Thoracic aorta (tissue), 2 donors: ENCODE measurements around the gene CCDC82. TPM values are rescaled to one million over a fixed set of nuclear protein-coding genes. Genes with fewer than 3 reads are reported as not detected.

ENCODE experiments used
- ATAC-seq: fragments of 150-250 bp; one replicate; pipeline ENCODE4 v1.8.0; 2017; ENCODE audit warnings: low read depth; ENCODE audit not compliant: insufficient number of reproducible peaks, low FRiP score
- DNase-seq: peaks from one replicate; pipeline ENCODE4 v3.0.0-alpha.2; 2020; ENCODE audit warnings: low spot score
- H3K27ac ChIP-seq, 2 donors: fragments of 200-600 bp; sonication (generic); 1 replicate in 1 of 2; 2 replicates in 1 of 2; pipeline ENCODE4 v1.5.1; 2016; ENCODE audit warnings: mild to moderate bottlenecking in 2 of 2, moderate library complexity in 2 of 2
- H3K27me3 ChIP-seq: fragments of 200-600 bp; sonication (generic); replicated peaks from 2 replicates; pipeline ENCODE4 v1.6.0; 2016; ENCODE audit warnings: mild to moderate bottlenecking; ENCODE audit not compliant: insufficient read depth
- H3K36me3 ChIP-seq: fragments of 200-600 bp; sonication (generic); one replicate; pipeline ENCODE4 v1.5.1; 2016
- H3K4me1 ChIP-seq, 2 donors: fragments of 200-600 bp; sonication (generic); 1 replicate in 1 of 2; 2 replicates in 1 of 2; pipeline versions ENCODE4 v1.5.1 to v1.6.0; 2016; ENCODE audit warnings: low read depth in 2 of 2, mild to moderate bottlenecking in 1 of 2; ENCODE audit not compliant: control insufficient read depth in 1 of 2
- H3K4me3 ChIP-seq: fragments of 200-600 bp; sonication (generic); 2 replicates; pipeline ENCODE4 v1.5.1; 2016; ENCODE audit warnings: mild to moderate bottlenecking
- H3K9me3 ChIP-seq: fragments of 200-600 bp; sonication (generic); 2 replicates; pipeline ENCODE4 v1.5.1; 2016
- total RNA-seq, 2 donors: library from RNA; depleted of rRNA; stranded (reverse); fragments of >200 nt; gene quantifications; one replicate each; pipeline versions ENCODE4 v1.1.0 to v1.2.3, GENCODE V29; 2016
- TF ChIP-seq, protein P1 (sequence below): fragments of 200-600 bp; sonication (generic); IDR thresholded peaks from one replicate; pipeline ENCODE4 v1.5.1; 2019; ENCODE audit warnings: antibody characterized with exemption

CCDC82 gene
- total RNA-seq, 2 donors from 2014 or later, result 28.8 to 34.2 TPM

DNA sequence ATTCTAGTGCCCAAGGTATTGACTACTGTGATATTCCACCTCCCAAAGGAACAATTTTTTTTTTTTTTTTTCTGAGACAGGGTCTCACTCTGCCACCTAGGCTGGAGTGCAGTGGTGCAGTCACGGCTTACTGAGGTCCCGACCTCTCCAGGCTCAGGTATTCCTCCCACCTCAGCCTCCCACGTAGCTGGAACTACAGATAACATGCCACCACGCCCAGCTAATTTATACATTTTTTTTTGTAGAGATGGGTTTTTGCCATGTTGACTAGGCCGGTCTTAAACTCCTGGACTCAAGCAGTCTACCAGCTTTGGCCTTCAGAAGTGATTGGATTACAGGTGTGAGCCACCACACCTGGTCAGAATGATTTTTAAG lies 80.1 kb downstream of the CCDC82 start:
- DNase-seq (no peak), ATAC-seq (no peak)
- Histone ChIP-seq H3K36me3 (no peaks in the 10 kb centered on the region), H3K9me3 (no peaks in the 10 kb centered on the region), H3K27ac (no peak overlapping the region), H3K4me1 (peaks cover 48 to 73% of the 10 kb centered on the region in 2 donors), H3K4me3 (no peak overlapping the region), H3K27me3 (no peaks in the 10 kb centered on the region)
- TF ChIP-seq, protein P1, sequence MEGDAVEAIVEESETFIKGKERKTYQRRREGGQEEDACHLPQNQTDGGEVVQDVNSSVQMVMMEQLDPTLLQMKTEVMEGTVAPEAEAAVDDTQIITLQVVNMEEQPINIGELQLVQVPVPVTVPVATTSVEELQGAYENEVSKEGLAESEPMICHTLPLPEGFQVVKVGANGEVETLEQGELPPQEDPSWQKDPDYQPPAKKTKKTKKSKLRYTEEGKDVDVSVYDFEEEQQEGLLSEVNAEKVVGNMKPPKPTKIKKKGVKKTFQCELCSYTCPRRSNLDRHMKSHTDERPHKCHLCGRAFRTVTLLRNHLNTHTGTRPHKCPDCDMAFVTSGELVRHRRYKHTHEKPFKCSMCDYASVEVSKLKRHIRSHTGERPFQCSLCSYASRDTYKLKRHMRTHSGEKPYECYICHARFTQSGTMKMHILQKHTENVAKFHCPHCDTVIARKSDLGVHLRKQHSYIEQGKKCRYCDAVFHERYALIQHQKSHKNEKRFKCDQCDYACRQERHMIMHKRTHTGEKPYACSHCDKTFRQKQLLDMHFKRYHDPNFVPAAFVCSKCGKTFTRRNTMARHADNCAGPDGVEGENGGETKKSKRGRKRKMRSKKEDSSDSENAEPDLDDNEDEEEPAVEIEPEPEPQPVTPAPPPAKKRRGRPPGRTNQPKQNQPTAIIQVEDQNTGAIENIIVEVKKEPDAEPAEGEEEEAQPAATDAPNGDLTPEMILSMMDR, result no peak

DNA sequence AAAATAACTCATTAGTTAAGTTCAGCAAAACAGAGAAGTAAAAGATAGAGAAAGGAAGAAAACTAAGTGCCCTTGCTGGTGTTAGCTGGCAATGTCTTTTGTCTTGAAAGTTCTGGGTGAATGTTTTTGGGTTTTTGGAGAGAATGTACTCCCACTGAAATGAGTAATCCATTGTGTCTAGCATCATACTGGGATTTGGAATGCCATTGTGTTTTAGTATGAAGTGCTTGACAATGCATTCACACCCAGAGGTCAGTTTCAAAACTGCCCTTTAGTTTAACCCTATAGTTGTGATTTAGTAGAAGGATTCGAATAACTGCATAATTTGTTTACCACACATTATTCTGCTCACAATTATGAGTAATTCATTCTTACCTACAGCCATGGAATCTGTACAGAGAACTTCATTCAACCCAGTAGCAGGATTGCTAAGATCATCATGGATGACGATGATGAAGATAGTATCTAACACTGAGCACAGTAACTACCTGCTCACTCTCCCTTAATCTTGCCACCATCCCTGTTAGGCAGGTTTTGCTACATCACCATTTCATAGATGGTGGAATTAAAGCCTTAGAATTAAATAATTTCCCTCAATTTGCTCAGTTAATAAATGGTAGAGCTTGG lies 80.6 kb downstream of the CCDC82 start:
- Histone ChIP-seq H3K27me3 (no peaks in the 10 kb centered on the region), H3K27ac (peak overlapping the region in 1 of 2 donors; percentile 93), H3K36me3 (no peaks in the 10 kb centered on the region), H3K9me3 (no peaks in the 10 kb centered on the region), H3K4me3 (no peak overlapping the region), H3K4me1 (peaks cover 44 to 69% of the 10 kb centered on the region in 2 donors)
- no peak for ATAC-seq
- TF ChIP-seq, protein P1, result no peak
- no peak for DNase-seq

DNA sequence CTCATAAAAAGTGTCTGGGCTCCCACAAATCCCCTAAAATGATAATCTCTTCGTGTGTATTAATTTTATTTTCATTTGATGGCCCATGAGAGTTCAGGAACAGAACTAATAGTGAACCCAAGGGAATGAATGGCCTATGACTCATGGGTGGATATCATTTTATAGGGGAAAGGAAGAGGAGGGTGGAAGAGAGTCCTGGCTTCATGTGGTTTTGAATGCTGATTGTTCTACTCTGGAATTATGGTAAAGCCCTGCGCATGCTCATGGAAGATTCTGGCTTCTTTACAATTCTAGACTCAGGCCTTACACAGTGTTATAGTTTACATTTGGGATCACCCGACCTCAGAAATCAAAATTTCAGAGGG lies 82.0 kb downstream of the CCDC82 start:
- Histone ChIP-seq H3K4me1 (peaks cover 50 to 69% of the 10 kb centered on the region in 2 donors), H3K36me3 (no peaks in the 10 kb centered on the region), H3K27ac (peak overlapping the region; percentile 76 to 93), H3K9me3 (no peaks in the 10 kb centered on the region), H3K27me3 (no peaks in the 10 kb centered on the region), H3K4me3 (peak overlapping the region; percentile 71)
- DNase-seq (no peak), ATAC-seq (no peak)
- TF ChIP-seq, protein P1, result no peak

DNA sequence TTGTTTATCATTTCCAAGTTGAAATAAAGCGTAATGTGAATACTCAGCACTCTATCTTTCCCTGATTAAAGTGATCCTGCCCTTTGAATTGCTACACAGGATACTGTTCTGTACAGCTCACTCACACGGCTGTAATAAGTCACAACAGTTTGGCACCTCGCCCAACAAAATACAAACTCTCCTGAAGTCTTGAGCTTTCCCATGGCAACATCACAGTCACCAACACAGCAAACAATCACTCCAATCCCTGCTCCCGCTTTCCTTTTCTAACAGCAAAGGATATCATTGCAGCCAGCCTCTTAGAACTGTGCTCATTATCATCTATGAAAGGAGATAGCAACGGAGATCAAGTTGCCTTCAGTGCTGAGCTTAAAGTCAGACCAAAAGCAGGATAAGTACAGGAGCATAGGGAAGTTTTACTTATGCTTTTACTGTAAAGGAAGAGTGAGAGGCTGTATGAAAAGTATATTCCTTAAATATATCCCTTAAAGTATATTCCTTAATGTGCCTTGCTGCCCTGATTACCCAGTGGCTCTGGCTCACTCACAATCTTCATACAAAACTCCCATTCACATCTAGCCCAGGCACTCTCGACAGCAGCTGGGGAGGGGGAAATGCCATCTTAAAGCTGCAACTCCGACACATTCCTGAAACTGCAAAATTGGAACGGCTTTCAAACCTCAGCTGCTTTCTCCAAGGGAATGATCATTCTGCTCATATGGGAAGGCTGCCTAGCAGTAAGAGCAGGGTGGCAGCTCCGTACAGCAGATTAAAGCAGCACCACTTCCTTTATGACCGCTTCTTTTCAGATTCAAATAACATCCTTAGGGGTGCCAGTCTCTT lies 82.6 kb downstream of the CCDC82 start:
- Histone ChIP-seq H3K27ac (peak overlapping the region; percentile 76 to 93), H3K9me3 (no peaks in the 10 kb centered on the region), H3K36me3 (no peaks in the 10 kb centered on the region), H3K4me3 (peak overlapping the region; percentile 71), H3K27me3 (no peaks in the 10 kb centered on the region), H3K4me1 (peaks cover 56 to 69% of the 10 kb centered on the region in 2 donors)
- ATAC-seq (peak; percentile 94), DNase-seq (peak; percentile 96)
- TF ChIP-seq, protein P1, result no peak

DNA sequence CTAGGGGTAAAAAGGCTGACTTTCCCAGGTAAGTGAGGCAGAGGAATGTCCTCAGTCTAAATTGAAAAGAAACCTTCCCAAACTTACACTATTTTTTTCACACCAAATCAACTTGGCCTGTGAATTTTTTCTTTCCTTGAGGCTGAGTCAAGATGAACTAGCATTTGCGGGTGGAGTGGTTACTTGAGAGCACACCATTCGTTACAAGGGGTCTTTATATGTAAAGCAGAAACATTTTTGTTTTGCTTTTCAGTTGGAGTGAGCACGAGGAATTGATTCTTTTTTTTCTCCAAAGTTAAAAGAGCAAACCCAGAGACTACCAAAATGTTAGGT lies 83.1 kb downstream of the CCDC82 start:
- TF ChIP-seq, protein P1, result no peak
- DNase-seq (no peak), ATAC-seq (no peak)
- H3K4me1 ChIP-seq, result peaks cover 56 to 67% of the 10 kb centered on the region in 2 donors
- peak overlapping the region; percentile 78 to 93 for H3K27ac ChIP-seq
- no peaks in the 10 kb centered on the region for H3K9me3 ChIP-seq
- no peaks in the 10 kb centered on the region for H3K27me3 ChIP-seq
- H3K4me3 ChIP-seq, result peak overlapping the region; percentile 71
- no peaks in the 10 kb centered on the region for H3K36me3 ChIP-seq
